Measurements from ENCODE around the gene BMP6.
"Not testable (repeated sequence)": the region's sequence is repeated elsewhere in the genome, so short reads cannot be mapped to it uniquely, and the experiment has no call there.

The BMP6 gene

GRCh38 chr6:7897461-7898192 lies 171.7 kb downstream of the BMP6 start:
- no peak overlapping the region for H3K27ac ChIP-seq (ENCODE audit: low read length)
- no peak overlapping the region for H3K4me3 ChIP-seq (ENCODE audit: low read length)
- no peak overlapping the region for H3K9ac ChIP-seq (ENCODE audit: low read length)
- H3K27me3 ChIP-seq (ENCODE audit: low read depth, low read length) = no peaks in the 10 kb centered on the region
- H3K9me3 ChIP-seq (ENCODE audit: insufficient read depth, low read length) = no peaks in the 10 kb centered on the region
- H4K20me1 ChIP-seq (ENCODE audit: insufficient read depth, low read length) = peaks cover 12% of the 10 kb centered on the region; the same call in 1 of the 2 replicates
- TF ChIP-seq EZH2phosphoT487 (IDR thresholded peaks at IDR 0.05; ENCODE audit: low read depth) = no peak
- no peak for TF ChIP-seq CTCF (IDR thresholded peaks at IDR 0.05; ENCODE audit: low read depth, low read length)
- H3K4me2 ChIP-seq (ENCODE audit: low read length) = no peak overlapping the region
- peaks cover 74% of the 10 kb centered on the region for H3K36me3 ChIP-seq (replicated peaks; ENCODE audit: low read depth, low read length)
- no peak overlapping the region for H2AFZ ChIP-seq (ENCODE audit: low read depth, low read length)
- peaks cover 39% of the 10 kb centered on the region for H3K4me1 ChIP-seq (ENCODE audit: low read length)
- H3K79me2 ChIP-seq (ENCODE audit: low read length) = peaks cover 56% of the 10 kb centered on the region

- peaks cover 15% of the 10 kb centered on the region; the same call in 1 of the 2 replicates for H4K20me1 ChIP-seq (ENCODE audit: insufficient read depth, low read length)
- H3K27me3 ChIP-seq (ENCODE audit: low read depth, low read length); H2AFZ ChIP-seq (ENCODE audit: low read depth, low read length); H3K4me2 ChIP-seq (ENCODE audit: low read length); H3K27ac ChIP-seq (ENCODE audit: low read length); H3K9me3 ChIP-seq (ENCODE audit: insufficient read depth, low read length); H3K4me3 ChIP-seq (ENCODE audit: low read length); H3K9ac ChIP-seq (ENCODE audit: low read length): not testable (repeated sequence)
- H3K79me2 ChIP-seq (ENCODE audit: low read length) = peaks cover 57% of the 10 kb centered on the region
- H3K36me3 ChIP-seq (replicated peaks; ENCODE audit: low read depth, low read length) = peaks cover 74% of the 10 kb centered on the region
- peaks cover 40% of the 10 kb centered on the region for H3K4me1 ChIP-seq (ENCODE audit: low read length)
Observed at GRCh38 chr6:7898193-7898586, 172.3 kb downstream of the BMP6 start.

- Histone ChIP-seq H2AFZ (ENCODE audit: low read depth, low read length) (no peak overlapping the region), H3K4me1 (ENCODE audit: low read length) (peaks cover 40% of the 10 kb centered on the region), H4K20me1 (ENCODE audit: insufficient read depth, low read length) (peaks cover 15% of the 10 kb centered on the region; the same call in 1 of the 2 replicates), H3K4me3 (ENCODE audit: low read length) (no peak overlapping the region), H3K27me3 (ENCODE audit: low read depth, low read length) (no peaks in the 10 kb centered on the region), H3K79me2 (ENCODE audit: low read length) (peaks cover 61% of the 10 kb centered on the region), H3K9me3 (ENCODE audit: insufficient read depth, low read length) (no peaks in the 10 kb centered on the region), H3K4me2 (ENCODE audit: low read length) (peak overlapping the region; percentile 38), H3K27ac (ENCODE audit: low read length) (peak overlapping the region; percentile 62), H3K9ac (ENCODE audit: low read length) (peak overlapping the region; percentile 4; the same call in 1 of the 2 replicates), H3K36me3 (replicated peaks; ENCODE audit: low read depth, low read length) (peaks cover 75% of the 10 kb centered on the region)
- TF ChIP-seq EZH2phosphoT487 (IDR thresholded peaks at IDR 0.05; ENCODE audit: low read depth) (no peak), CTCF (IDR thresholded peaks at IDR 0.05; ENCODE audit: low read depth, low read length) (peak; percentile 48)
Observed at GRCh38 chr6:7899101-7899888, 173.4 kb downstream of the BMP6 start.

- H3K4me2 ChIP-seq (ENCODE audit: low read length) = peak overlapping the region; percentile 38
- peaks cover 74% of the 10 kb centered on the region for H3K36me3 ChIP-seq (replicated peaks; ENCODE audit: low read depth, low read length)
- H3K27me3 ChIP-seq (ENCODE audit: low read depth, low read length) = no peaks in the 10 kb centered on the region
- peaks cover 67% of the 10 kb centered on the region for H3K79me2 ChIP-seq (ENCODE audit: low read length)
- H3K4me1 ChIP-seq (ENCODE audit: low read length) = peaks cover 40% of the 10 kb centered on the region
- TF ChIP-seq CTCF (IDR thresholded peaks at IDR 0.05; ENCODE audit: low read depth, low read length) (no peak), EZH2phosphoT487 (IDR thresholded peaks at IDR 0.05; ENCODE audit: low read depth) (no peak)
- peak overlapping the region; percentile 62 for H3K27ac ChIP-seq (ENCODE audit: low read length)
- no peaks in the 10 kb centered on the region for H3K9me3 ChIP-seq (ENCODE audit: insufficient read depth, low read length)
- peaks cover 21% of the 10 kb centered on the region for H4K20me1 ChIP-seq (ENCODE audit: insufficient read depth, low read length)
- peak overlapping the region; percentile 4; the same call in 1 of the 2 replicates for H3K9ac ChIP-seq (ENCODE audit: low read length)
- no peak overlapping the region for H2AFZ ChIP-seq (ENCODE audit: low read depth, low read length)
- H3K4me3 ChIP-seq (ENCODE audit: low read length) = no peak overlapping the region
Observed at GRCh38 chr6:7899889-7900213, 174.0 kb downstream of the BMP6 start.

Measured in OCI-LY3 (cell line).